NCI-H1048 (cell line): ENCODE measurements around the gene ASB18.

Experiments used
- DNase-seq: peaks from one replicate; lab custom pipeline; 2025; lab: John Stamatoyannopoulos, UW

The ASB18 gene

DNA sequence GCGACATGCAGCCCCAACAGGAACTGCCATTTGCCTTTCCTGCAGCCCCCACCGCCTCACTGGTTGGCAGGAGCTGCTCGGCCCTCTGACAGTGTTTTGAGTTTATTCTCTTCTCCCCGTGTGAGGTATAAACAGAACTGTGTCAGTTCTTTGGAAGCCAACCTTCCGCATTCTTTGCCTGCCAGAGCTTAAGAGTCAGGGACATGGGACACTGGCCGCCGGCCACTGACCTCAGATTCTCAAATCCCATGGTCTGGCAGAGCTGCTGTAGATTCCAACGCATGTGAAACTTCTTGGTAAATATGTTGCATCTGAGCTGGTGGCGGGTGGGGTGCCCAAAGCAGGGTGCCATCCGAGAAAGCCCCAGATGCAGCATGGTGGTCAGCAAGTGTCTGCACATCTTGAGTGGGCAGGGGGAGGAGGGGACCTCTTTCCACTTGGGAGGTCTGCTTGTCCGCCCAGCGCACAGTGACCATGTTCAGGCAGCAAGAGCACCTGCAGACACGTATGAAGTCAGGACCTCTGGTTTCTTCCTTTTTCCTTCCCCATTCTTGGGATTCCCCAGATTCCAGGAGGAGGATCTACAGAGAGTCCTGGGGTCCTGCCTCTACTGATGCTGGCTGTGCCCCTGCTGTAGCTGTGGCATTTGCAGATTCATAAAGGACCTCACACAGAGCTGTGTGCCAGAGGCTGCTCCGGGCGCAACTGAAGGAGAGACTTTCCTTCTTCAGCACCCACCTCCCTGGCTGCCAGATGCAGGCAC lies 23.8 kb downstream of the ASB18 start:
- no peak for DNase-seq

- DNase-seq, result no peak
Measured at GRCh38 chr2:236239276-236240065, 24.7 kb downstream of the ASB18 start.

- DNase-seq, result no peak
Measured at GRCh38 chr2:236238751-236239150, 25.5 kb downstream of the ASB18 start.

GRCh38 chr2:236237468-236238190 lies 26.6 kb downstream of the ASB18 start:
- DNase-seq, result no peak

DNA sequence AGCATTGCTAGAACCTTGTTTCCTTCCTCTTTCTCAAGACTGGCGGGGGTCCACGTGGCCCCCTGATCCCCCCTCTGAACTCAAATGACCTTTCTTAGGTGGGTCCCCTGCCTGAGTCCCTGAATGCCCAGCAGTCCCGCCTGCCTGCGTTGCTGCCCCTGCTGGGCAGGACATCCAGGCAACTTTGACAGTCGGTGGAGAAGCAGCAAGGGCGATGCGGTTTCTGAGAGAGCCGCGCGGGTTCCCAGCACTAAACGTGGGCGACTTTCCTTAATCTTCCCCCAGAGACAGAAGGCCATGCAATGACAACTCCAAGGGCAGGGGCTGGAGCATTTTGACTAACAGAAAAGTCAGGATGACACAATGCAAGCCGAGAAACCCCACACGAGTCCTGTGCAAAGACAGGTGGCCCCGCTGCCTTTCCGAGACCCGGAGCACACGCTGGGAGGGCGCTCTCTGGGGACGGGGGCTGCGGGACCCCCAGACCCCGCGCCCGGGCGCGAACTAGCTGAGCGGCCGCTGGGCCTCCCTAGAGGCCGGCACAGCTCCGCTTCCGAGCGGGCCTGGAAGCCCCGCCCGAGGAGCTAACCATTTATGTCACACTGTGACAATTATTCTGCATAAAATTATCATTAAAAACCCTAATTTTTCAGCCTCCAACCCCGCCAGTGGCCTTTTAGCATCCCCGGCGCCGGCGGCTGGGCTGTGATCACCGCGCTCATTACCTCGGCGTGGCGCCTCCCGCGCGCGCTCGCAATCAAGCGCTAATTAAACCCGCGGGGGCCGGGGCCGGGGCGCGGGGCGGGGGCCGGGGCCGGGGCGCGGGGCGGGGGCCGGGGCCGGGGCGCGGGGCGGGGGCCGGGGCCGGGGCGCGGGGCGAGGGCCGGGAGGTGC lies 27.4 kb downstream of the ASB18 start:
- no peak for DNase-seq

DNA sequence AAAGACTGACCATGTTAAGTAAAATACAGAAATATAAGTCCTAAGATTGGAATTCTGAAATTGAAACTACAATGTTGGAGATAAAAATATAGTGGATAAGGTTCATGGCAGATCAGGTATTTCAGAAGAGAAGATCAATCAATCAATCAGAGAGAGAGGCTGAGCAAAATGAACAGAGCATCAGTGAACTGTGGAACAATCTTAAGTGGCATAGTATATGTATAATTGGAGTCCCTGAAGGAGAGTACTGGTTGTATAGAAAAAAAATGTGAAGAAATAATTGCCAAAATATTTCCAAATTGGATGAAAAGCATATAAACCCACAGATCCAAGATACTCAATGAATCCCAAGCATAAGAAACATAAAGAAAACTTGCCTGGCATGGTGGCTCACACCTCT lies 35.0 kb downstream of the ASB18 start:
- DNase-seq, result no peak

DNA sequence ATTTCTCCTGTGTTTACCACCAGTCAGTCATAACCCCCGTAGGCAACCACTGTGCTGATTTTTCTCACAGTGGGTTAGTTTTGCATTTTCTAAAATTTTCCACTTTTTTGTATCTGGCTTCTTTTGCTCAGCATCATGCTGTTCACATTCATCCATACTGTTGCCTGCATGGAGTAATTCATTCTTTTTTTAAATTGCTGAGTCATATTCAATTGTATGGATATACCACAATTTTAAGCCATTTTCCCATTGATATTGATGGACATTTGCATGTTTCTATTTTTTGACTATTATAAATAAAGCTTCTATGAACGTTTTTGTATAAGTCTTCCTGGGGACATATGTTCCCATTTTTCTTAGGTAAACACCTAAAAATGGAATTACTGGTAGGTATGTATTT lies 40.5 kb downstream of the ASB18 start:
- no peak for DNase-seq

- DNase-seq, result no peak
Measured at GRCh38 chr2:236221798-236222197, 42.4 kb downstream of the ASB18 start.

DNA sequence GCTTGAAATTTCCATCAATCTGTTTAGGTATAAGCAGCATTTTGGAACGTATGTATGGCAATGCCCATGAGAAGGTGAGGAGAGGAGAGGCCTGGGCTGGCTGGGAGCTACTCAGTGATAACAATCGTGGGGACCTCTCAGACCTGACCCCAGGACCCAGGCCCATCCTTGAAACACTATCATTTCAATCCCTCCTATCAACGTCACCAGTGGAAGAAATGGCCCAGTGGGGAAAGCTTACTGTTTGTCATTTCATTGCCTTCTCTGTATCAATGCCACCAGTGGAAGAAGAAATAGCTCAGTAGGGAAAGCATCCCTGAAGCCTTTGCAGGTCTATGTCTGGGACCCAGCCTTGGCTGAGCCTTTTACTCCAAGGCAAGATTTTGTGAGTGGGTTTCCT lies 44.8 kb downstream of the ASB18 start:
- no peak for DNase-seq

- DNase-seq, result no peak
Measured at GRCh38 chr2:236217926-236218325, 46.3 kb downstream of the ASB18 start.

DNA sequence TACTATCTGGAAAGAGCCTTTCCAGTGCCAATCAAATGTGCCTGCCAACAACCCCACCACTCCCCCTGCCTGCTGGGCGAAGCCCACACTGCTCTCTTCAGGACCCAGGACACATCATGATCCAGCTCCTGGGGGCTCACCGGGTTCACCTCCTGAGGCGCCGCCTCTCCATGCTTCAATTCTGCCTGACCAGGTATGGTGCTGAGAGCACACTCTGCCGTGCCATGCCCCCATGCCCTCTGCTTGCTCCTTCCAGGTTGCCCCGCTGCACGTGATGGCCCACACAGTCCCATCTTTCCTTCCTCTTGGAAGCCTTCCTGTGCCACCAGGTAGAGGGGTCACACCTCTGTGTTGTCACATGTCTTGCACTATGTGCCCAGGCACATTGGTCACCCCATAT lies 47.5 kb downstream of the ASB18 start:
- no peak for DNase-seq

- no peak for DNase-seq
Measured at GRCh38 chr2:236215761-236216333, 48.4 kb downstream of the ASB18 start.

DNA sequence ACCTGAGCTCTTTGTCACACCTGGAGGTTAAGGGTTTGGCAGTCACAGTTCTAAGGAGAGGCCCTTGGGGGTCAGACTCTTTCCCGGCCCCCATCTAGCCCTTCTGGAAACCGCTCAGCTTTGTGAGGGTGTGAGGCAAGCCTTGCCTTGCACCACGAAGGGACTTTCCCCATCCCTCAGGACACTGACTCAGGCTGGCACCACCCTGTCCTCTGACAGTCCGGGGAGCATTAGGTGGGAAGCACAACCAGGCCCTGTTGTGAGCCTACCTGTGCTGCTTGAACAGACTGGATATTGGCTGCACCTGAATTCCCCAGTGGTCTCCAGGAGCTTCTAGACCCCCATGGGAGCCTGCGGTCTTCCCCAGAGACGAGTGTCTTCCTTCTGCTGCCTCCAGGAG lies 49.0 kb downstream of the ASB18 start:
- no peak for DNase-seq

- no peak for DNase-seq
Measured at GRCh38 chr2:236214376-236214995, 49.7 kb downstream of the ASB18 start.

- no peak for DNase-seq
Measured at GRCh38 chr2:236211296-236211695, 52.9 kb downstream of the ASB18 start.

- DNase-seq, result no peak
Measured at GRCh38 chr2:236210536-236210935, 53.7 kb downstream of the ASB18 start.

DNA sequence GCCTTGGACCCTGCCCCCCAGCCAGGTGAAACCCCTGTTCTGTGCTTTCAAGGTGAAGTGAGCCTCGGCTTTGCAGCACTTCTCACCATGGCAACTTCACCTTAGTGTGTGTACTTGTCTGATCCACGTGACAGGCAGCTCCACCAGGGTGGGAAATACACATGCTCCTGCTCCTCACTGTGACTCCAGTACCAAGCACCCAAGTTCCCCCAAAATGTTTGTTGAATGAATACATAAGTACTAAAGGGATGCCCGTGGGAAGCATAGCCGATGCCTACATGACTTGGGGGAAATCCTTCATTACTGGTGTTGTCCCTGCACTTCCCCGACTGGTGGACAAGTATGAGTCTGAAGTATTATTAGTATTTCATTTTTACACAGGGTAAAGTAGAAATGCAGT lies 54.2 kb downstream of the ASB18 start:
- no peak for DNase-seq

- no peak for DNase-seq
Measured at GRCh38 chr2:236209535-236209934, 54.7 kb downstream of the ASB18 start.

DNA sequence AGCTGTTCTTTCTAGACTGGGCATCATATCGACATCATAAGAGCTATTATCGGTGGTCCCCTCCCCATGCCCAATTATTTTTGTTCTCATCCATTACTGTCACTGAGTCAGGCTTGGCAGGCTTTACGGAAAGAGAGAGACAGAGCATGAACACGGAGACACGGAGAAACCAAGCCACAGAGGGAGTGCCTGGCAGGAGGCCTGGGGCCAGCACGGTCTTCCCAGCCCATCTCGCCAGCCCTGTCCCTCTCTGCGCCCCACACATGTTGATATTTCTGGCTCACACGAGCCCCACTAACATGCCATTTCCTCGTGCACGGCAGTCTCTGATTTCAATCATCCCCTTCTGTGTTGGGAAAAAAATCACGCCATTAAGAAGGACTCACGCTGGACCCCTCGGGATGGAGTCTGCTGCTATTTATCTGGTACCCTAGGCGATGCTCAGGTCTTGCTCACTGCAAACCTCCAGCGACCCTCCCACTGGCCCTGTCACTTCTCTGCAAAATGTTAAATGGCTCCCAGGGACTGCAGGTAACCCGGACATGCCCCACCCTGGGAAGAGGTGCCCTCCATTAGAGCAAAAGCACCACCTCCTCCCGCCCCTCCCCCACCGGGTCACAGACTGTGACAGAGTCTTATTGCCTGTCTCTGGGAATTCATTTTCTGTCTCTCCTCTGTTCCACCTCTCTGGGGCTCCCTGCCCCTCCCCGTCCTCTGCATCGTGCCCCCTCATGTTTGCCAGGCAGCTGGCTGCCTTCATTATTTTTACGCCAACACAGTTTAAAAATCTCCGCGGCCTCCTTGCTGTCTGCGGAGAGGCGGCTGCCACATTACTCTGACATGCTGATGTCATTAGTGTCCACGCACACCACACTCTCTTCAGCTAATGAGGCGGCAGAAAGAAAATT lies 55.9 kb downstream of the ASB18 start:
- no peak for DNase-seq

DNA sequence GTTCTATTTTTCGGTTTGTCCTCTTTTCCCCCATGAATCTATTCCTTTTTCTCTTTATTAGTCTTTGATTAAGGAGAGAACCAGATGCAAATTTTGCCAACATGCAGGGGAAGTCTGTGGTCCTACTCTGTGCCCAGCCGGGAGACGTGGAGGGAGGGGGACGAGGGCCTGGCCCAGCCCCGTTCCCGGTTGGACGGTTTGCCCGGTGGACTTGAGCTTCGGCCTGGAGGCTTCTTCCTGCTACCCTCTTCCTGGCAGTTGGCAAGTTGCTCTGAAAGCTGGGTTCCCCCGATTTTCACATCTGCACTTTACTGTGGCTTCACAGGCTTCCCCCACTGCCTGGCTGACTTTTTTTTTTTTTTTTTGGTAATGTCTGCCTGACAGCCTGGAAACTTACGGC lies 56.7 kb downstream of the ASB18 start:
- DNase-seq, result no peak
